Mucosa of stomach (tissue), 1 donor: Measurements from ENCODE around the gene IGSF9B.

Experiments
- H3K27me3 ChIP-seq: one replicate; pipeline ENCODE4 v1.7.0; 2013; ENCODE audit warnings: mild to moderate bottlenecking, low read length; ENCODE audit not compliant: control insufficient read depth, insufficient read depth
- H3K36me3 ChIP-seq: one replicate; pipeline ENCODE4 v1.7.0; 2013; ENCODE audit warnings: low read length; ENCODE audit not compliant: control insufficient read depth, insufficient read depth
- H3K4me1 ChIP-seq: one replicate; pipeline ENCODE4 v1.7.0; 2013; ENCODE audit warnings: mild to moderate bottlenecking, low read length; ENCODE audit not compliant: control insufficient read depth, insufficient read depth
- H3K4me3 ChIP-seq: one replicate; pipeline ENCODE4 v1.7.0; 2013; ENCODE audit warnings: low read length
- H3K9ac ChIP-seq: one replicate; pipeline ENCODE4 v1.7.0; 2013; ENCODE audit warnings: mild to moderate bottlenecking, low read length, moderate library complexity
- H3K9me3 ChIP-seq: one replicate; pipeline ENCODE4 v1.7.0; 2013; ENCODE audit warnings: mild to moderate bottlenecking, low read length, moderate library complexity; ENCODE audit not compliant: control insufficient read depth
- donor health status: Pancreatic carcinoma.

The IGSF9B gene

DNA sequence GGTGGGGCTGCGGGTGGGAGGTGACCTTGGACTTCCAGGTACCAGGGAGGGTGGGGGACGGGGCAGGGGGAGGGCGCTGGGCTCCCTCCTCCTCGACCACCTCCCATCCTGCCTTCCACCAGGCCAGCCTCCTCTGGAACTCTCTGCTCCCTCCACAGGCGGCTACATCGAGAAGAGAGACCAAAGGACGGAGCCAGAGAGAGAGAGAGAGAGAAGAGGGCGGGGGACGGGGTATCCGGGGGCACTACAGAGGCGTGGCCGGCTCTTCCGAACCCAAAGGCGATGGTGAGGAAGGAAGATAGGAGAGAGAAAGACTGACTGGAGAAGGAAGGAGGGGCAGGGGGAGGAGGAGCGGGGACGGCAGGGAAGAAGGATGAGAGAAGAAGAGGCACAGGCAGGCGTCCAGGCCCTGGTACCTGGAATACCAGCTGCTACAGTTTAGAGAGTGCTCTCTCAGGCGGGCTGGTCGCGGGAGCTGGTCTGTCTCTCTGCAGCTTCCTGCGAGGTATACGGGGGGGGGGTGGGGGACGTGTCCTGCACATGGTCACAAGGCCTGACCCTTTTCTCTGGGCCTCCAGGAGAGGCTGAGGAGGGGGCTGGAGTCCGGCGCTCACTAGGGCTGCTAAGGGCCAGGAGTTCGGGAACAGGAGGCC, 38.0 kb downstream of the IGSF9B start:
- H3K27me3 ChIP-seq = peaks cover 19% of the 10 kb centered on the region
- no peaks in the 10 kb centered on the region for H3K9me3 ChIP-seq
- no peaks in the 10 kb centered on the region for H3K4me1 ChIP-seq
- H3K4me3 ChIP-seq = no peak overlapping the region
- no peaks in the 10 kb centered on the region for H3K36me3 ChIP-seq
- H3K9ac ChIP-seq = no peak overlapping the region

DNA sequence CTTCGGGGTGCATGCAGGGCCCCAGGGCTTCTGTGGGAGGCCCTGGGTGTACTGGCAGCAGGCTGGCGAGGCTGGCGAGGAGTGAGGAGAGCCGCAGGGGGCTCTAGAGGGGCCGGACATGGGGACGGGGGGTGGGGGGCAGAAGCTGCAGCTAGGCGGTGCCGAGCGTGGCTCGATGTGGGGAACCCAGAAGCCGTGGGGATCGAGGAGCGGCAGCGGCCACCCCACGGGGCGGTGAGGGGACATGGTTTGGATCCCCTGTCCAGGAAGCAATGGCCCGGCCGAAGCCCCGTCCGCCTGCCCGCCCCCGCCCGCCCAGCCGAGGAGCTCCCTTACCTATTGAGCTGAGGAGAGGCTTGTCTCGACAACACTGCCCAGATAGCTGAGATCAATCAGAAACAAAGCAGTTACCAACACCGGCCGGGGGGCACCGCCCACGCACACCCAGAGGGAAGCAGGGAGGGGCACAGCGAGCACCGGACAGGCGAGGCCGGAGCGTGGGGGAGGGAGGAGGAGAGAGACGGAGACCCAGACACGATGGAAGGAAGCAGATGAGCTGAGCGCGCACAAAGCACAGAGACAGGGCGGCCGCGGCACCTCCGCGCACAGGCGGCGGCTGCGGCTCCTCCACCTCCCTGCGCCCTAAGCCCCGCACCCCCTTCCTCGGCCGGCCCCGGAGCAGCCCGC, 38.7 kb downstream of the IGSF9B start:
- Histone ChIP-seq H3K36me3 (no peaks in the 10 kb centered on the region), H3K4me1 (no peaks in the 10 kb centered on the region), H3K9me3 (no peaks in the 10 kb centered on the region), H3K9ac (no peak overlapping the region), H3K27me3 (peaks cover 19% of the 10 kb centered on the region), H3K4me3 (no peak overlapping the region)

DNA sequence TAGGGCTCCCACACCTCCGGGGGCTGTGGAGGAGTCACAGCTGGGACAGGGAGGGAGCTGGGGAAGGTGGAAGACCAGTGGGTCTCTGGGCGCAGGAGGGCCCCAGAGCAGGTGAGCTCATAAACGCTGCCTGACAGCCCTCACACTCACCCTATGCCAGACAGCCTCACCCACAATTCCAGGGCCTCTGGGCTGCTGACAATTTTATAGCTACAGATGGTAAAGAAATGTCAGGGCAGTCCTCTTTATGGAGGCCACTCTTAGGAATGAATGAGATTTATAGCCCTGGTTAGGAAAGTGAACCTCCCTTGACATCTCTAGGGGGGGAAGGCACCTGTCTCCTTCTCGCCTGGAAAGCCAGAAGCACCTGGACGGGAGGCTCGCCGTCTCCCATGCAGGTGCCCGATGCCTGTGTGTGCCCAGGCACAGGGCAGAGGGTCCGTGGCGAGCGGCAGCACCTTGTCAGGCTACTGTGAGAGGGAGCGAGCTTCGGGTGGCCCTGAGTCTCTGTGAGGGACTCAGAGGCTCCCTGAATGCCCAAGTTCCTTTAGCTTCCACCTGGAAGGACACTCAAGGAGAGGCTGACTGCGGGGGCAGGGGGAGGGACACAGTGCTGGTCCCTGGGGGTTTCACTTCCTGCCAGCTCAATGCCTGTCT, 39.9 kb downstream of the IGSF9B start:
- peaks cover 19% of the 10 kb centered on the region for H3K27me3 ChIP-seq
- H3K4me3 ChIP-seq = no peak overlapping the region
- H3K9ac ChIP-seq = no peak overlapping the region
- no peaks in the 10 kb centered on the region for H3K36me3 ChIP-seq
- H3K4me1 ChIP-seq = no peaks in the 10 kb centered on the region
- H3K9me3 ChIP-seq = no peaks in the 10 kb centered on the region

DNA sequence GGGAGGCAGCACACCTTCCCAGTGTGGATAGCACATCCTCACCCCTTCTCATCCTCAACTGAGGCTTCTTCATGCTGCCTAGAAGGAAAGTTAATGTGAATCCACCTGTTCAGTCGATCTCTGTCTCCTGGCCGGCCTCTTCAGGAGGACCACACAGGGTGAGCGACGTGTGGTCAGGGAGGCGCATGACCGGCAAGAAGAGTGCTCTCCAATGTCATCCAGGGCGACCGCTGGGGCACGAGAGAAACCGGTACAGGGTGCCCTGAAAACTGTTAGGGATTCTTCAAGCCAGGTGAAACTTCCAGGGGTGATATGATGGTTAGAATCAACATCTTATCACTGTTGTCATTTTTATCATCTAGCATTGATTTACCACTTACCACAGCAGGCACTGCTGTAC, 43.0 kb downstream of the IGSF9B start:
- Histone ChIP-seq H3K36me3 (no peaks in the 10 kb centered on the region), H3K27me3 (peaks cover 10% of the 10 kb centered on the region), H3K4me1 (no peaks in the 10 kb centered on the region), H3K4me3 (no peak overlapping the region), H3K9me3 (no peaks in the 10 kb centered on the region), H3K9ac (no peak overlapping the region)

DNA sequence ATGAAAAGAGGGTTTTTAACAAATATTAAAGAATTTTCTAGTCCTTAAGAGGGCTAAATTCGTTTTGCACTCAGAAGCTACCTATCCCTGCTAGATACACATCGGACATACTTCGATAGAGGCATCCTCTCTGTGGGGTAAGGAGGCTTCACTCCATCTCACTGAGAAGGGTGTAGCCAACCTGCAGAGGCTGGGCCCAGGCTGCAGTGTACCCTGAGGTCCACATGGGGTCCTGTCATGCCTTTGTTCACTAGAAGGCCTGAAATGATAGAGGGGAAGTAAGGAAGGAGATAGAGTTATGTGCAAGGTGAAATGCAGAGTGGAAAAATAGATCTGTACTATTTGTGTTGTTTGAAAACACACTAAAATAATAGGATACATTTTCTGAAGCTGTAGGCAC, 45.6 kb downstream of the IGSF9B start:
- H3K9me3 ChIP-seq = no peaks in the 10 kb centered on the region
- H3K4me3 ChIP-seq = no peak overlapping the region
- no peaks in the 10 kb centered on the region for H3K27me3 ChIP-seq
- H3K9ac ChIP-seq = no peak overlapping the region
- H3K4me1 ChIP-seq = no peaks in the 10 kb centered on the region
- no peaks in the 10 kb centered on the region for H3K36me3 ChIP-seq

DNA sequence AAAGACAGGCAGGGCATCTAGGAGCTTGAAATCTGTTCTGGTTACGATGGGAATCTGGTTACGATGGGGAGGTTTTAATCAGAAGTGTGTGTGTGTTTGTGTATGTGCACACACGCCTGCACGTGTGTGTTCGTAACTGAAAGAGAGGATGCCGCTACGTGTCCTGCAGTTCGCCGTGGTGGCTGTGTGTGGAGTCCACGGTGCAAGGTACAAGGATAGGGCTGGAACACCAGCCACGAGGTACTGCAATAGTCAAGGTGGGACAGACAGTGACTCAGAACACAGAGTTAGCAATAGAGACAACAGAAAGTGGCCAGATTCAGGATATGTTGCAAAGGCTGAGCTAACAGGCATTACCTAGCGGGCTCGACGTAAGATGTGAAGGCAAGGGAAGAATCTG, 46.7 kb downstream of the IGSF9B start:
- Histone ChIP-seq H3K36me3 (no peaks in the 10 kb centered on the region), H3K4me3 (no peak overlapping the region), H3K4me1 (no peaks in the 10 kb centered on the region)

DNA sequence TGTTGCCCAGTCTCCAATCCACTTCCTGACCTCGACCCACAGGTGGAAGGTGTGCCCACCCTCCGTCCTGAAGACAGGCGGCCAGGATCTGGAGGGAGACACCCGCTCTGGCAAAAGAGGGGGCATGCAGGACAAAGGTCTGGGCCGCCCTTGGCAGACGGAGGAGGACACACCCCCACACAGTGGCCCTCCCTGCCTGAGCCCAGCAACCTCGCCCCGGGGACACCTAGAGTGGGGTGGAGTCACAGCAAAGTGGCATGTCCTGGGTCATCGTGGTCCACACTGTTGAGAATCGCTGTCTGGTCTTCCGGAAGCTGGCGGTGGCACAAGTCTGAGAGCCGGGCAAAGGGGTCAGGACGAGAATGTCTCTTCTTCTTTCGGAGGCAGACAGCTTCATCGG, 47.9 kb downstream of the IGSF9B start:
- Histone ChIP-seq H3K9ac (no peak overlapping the region), H3K4me1 (no peaks in the 10 kb centered on the region), H3K27me3 (no peaks in the 10 kb centered on the region), H3K9me3 (no peaks in the 10 kb centered on the region), H3K36me3 (no peaks in the 10 kb centered on the region), H3K4me3 (no peak overlapping the region)

More for the DNA sequence above, 46.7 kb downstream of the IGSF9B start:
- no peak overlapping the region for H3K9ac ChIP-seq
- H3K9me3 ChIP-seq = no peaks in the 10 kb centered on the region
- no peaks in the 10 kb centered on the region for H3K27me3 ChIP-seq

DNA sequence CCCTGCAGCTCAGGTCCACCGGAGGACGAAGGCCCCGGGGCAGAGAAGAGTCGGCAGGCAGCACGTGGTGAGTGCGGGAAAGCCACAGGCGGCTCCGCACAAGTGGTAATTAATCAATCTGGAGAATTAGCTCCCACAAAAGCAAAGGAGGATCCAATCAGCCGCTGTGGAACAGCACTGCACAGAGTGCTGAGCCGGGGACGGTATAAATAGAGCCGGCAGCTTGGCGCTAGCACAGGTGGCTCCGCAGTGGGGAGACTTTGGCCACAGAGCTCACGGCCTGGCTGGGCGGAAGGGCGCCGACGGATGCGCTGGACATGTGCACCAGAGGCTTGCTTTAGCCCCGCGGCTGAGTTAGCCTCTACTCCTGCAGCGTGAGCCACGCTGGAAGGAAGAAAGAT, 48.9 kb downstream of the IGSF9B start:
- H3K9ac ChIP-seq = no peak overlapping the region
- no peak overlapping the region for H3K4me3 ChIP-seq
- H3K27me3 ChIP-seq = no peaks in the 10 kb centered on the region
- no peaks in the 10 kb centered on the region for H3K9me3 ChIP-seq
- H3K36me3 ChIP-seq = no peaks in the 10 kb centered on the region
- H3K4me1 ChIP-seq = no peaks in the 10 kb centered on the region

DNA sequence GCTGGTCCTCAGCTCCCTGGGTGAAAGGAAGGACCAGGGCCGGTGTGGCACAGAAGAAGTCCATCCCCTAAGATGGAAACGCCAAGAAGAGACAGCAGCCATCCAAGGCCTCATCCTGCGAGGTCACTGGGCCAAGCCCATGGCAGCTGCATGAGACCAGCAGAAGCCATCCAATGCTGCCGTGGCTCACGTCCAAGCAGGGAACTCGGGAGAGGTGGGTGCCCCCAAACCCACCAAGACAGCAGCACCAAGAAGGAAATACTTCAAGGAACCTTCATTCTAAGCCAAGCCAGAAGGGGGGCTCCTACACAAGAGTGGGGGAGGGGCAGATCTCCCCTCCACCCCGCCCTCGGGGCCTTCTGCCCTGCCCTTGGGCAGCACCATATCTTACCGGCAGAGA, 49.6 kb downstream of the IGSF9B start:
- no peaks in the 10 kb centered on the region for H3K9me3 ChIP-seq
- no peak overlapping the region for H3K9ac ChIP-seq
- H3K4me3 ChIP-seq = no peak overlapping the region
- H3K36me3 ChIP-seq = no peaks in the 10 kb centered on the region
- no peaks in the 10 kb centered on the region for H3K27me3 ChIP-seq
- H3K4me1 ChIP-seq = no peaks in the 10 kb centered on the region

DNA sequence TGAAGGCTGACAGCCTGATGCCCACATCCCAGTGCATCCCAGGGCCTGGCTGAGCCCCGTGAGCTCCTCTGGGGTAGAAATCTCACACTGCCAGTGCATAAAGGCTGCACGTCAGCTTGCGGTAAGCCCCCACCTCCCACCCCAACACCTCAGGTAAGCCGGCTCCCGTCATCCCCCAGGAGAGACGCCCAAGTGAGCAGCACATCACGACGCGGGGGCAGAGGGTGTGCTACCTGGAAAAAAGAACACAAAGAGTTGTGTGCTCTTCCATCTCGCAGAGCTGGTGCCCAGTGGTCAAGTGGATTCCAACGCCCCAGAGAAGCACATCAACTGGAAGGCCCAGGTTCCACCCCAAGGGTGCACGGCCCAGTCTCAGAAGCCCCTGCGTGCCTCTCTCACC, 50.0 kb downstream of the IGSF9B start:
- Histone ChIP-seq H3K4me1 (no peaks in the 10 kb centered on the region), H3K9me3 (no peaks in the 10 kb centered on the region), H3K36me3 (no peaks in the 10 kb centered on the region), H3K9ac (no peak overlapping the region), H3K4me3 (no peak overlapping the region), H3K27me3 (no peaks in the 10 kb centered on the region)

DNA sequence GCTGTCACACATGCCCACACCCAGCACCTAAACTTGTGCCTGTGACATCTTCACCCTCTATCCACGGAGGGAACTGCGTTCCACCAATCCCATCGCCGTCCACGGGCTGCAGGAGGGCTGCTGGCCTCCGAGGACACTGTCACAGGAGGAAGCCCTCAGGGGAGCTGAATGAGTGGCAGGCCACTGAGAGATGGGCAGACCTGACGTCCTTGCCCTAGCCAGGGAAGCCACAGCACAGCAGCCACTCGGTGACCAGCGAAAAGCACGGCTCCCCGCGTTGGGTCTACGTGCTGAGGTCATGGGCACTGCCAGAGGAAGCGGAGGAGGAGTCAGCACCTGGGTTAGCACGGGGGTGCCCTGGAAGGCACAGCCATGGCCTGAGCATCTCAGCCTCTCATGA, 50.5 kb downstream of the IGSF9B start:
- H3K9ac ChIP-seq = no peak overlapping the region
- no peaks in the 10 kb centered on the region for H3K27me3 ChIP-seq
- no peaks in the 10 kb centered on the region for H3K36me3 ChIP-seq

DNA sequence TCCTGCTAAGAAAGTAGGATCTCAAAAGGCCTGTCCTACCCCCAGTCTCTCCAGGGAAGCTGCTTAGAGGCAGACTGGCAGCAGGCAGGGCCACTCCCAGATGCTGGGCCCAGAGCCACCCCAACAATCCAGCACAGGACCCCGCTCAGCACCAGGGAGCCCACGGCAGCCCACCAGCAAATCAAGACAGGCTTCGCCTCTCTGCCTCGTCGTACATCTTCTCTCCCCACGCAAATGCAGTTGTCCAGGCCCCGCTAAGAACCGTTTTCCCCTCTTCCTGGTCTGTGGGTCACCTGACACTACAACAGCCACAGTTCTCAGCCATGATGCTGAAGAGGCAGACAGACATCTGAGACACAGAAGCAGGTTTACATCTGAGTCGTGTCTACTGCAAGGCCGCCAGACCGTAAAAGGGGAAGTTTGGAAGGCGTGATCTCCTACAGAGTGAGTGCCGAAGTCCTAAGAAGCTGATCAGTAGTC, 51.1 kb downstream of the IGSF9B start:
- Histone ChIP-seq H3K9me3 (no peaks in the 10 kb centered on the region), H3K27me3 (no peaks in the 10 kb centered on the region), H3K9ac (no peak overlapping the region), H3K4me1 (no peaks in the 10 kb centered on the region), H3K36me3 (no peaks in the 10 kb centered on the region), H3K4me3 (no peak overlapping the region)

More for the DNA sequence above, 50.5 kb downstream of the IGSF9B start:
- H3K4me3 ChIP-seq = no peak overlapping the region
- no peaks in the 10 kb centered on the region for H3K4me1 ChIP-seq
- no peaks in the 10 kb centered on the region for H3K9me3 ChIP-seq
